ENCODE results near the gene SLU7.

SLU7 gene

GRCh38 chr5:160399402-160400353 lies 19.2 kb downstream of the SLU7 start, which contains the start of gene FAM200C:
Gene FAM200C (minus strand): TSS chr5:160400054. CDS start chr5:160395490, 4,564 bp downstream.
- DNase-seq, result peak; percentile 90 to 94

GRCh38 chr5:160398806-160399205 lies 20.1 kb downstream of the SLU7 start:
- DNase-seq, result no peak

- DNase-seq, result no peak
Observed at GRCh38 chr5:160397492-160397891, 21.4 kb downstream of the SLU7 start.

GRCh38 chr5:160395111-160395510 lies 23.8 kb downstream of the SLU7 start:
- no peak for DNase-seq

- DNase-seq, result peak; percentile 18 to 45
Observed at GRCh38 chr5:160390787-160391696, 27.8 kb downstream of the SLU7 start.

GRCh38 chr5:160387445-160387844 lies 31.4 kb downstream of the SLU7 start:
- DNase-seq, result no peak

GRCh38 chr5:160385496-160385895 lies 33.4 kb downstream of the SLU7 start:
- no peak for DNase-seq

- DNase-seq, result no peak
Observed at GRCh38 chr5:160384681-160385080, 34.2 kb downstream of the SLU7 start.

GRCh38 chr5:160382346-160382745 lies 36.5 kb downstream of the SLU7 start:
- no peak for DNase-seq

GRCh38 chr5:160380041-160380440 lies 38.8 kb downstream of the SLU7 start:
- no peak for DNase-seq

GRCh38 chr5:160379511-160379910 lies 39.4 kb downstream of the SLU7 start:
- DNase-seq, result no peak

- DNase-seq, result no peak
Observed at GRCh38 chr5:160378330-160378729, 40.6 kb downstream of the SLU7 start.

- DNase-seq, result no peak
Observed at GRCh38 chr5:160377651-160378050, 41.2 kb downstream of the SLU7 start.

GRCh38 chr5:160376416-160376815 lies 42.5 kb downstream of the SLU7 start:
- no peak for DNase-seq

- no peak for DNase-seq
Observed at GRCh38 chr5:160375701-160376100, 43.2 kb downstream of the SLU7 start.

- DNase-seq, result no peak
Observed at GRCh38 chr5:160375166-160375565, 43.7 kb downstream of the SLU7 start.

- no peak for DNase-seq
Observed at GRCh38 chr5:160371294-160371693, 47.6 kb downstream of the SLU7 start.

- DNase-seq, result no peak
Observed at GRCh38 chr5:160370713-160371034, 48.2 kb downstream of the SLU7 start.

- DNase-seq, result peak in 1 of 2 experiments; percentile 55
Observed at GRCh38 chr5:160369990-160370712, 48.7 kb downstream of the SLU7 start, which contains the start of gene C1QTNF2. Gene C1QTNF2 (minus strand): TSS chr5:160370626. CDS start chr5:160355011, 15,615 bp downstream.

- no peak for DNase-seq
Observed at GRCh38 chr5:160367885-160368284, 51.0 kb downstream of the SLU7 start.

GRCh38 chr5:160367261-160367660 lies 51.6 kb downstream of the SLU7 start:
- DNase-seq, result no peak

- DNase-seq, result no peak
Observed at GRCh38 chr5:160366230-160366629, 52.7 kb downstream of the SLU7 start.
